H1 (cell line): ENCODE data around the gene RPL7A. TPM values are rescaled to one million over a fixed set of nuclear protein-coding genes. Genes with fewer than 3 reads are reported as not detected.

Experiments used
- RBBP5 ChIP-seq: IDR thresholded peaks from 2 replicates; pipeline ENCODE4 v1.7.1; 2012; ENCODE audit warnings: low read depth, mild to moderate bottlenecking, inconsistent platforms, low read length, moderate library complexity, borderline replicate concordance
- SP1 ChIP-seq: IDR thresholded peaks from 2 replicates; pipeline ENCODE4 v1.6.1; 2011; ENCODE audit warnings: low read depth, low read length
- SP2 ChIP-seq: IDR thresholded peaks from 2 replicates; pipeline ENCODE4 v1.6.1; 2012; ENCODE audit warnings: mild to moderate bottlenecking, low read length, inconsistent platforms
- TBP ChIP-seq: IDR thresholded peaks from 2 replicates; pipeline ENCODE4 v1.6.1; 2011; ENCODE audit warnings: low read depth, low read length, improper control_type of control experiment
- ZNF274 ChIP-seq: IDR thresholded peaks from 2 replicates; pipeline ENCODE4 v1.7.0; 2012; ENCODE audit warnings: low read length, borderline replicate concordance; ENCODE audit errors: extremely low read depth
- polyA plus RNA-seq, 7 experiments: library from polyadenylated mRNA; depleted of rRNA in 3 of 7; stranded (reverse) in 5 of 7; unstranded in 2 of 7; fragments of >200 nt in 5 of 7; fragments of 200-250 nt in 2 of 7; gene quantifications; 1 replicate in 5 of 7; 2 replicates in 1 of 7; 4 replicates in 1 of 7; pipeline versions ENCODE4 v1.2.1 to v1.2.3, GENCODE V29; 2011 to 2013; ENCODE audit warnings: missing spikeins in 2 of 7, mixed read lengths in 2 of 7
- total RNA-seq: library from RNA; stranded (reverse); fragmentation: NEBNext Ultra II Directional; extraction: Animal tissue kit (Norgen Biotek cat#: 25700); gene quantifications from 2 replicates; pipeline ENCODE4 v1.2.1, GENCODE V29; 2021
- TF ChIP-seq, protein P1 (sequence below): fragments of 300-600 bp; sonication (generic); IDR thresholded peaks from 2 replicates; pipeline ENCODE4 v1.7.1; 2012; ENCODE audit warnings: low read length, moderate library complexity, mild to moderate bottlenecking, inconsistent platforms; ENCODE audit not compliant: insufficient replicate concordance
- TF ChIP-seq, protein P2 (sequence below): IDR thresholded peaks from 2 replicates; pipeline ENCODE4 v1.6.1; 2012; ENCODE audit warnings: inconsistent platforms
- TF ChIP-seq, protein P3 (sequence below): IDR thresholded peaks from 2 replicates; pipeline ENCODE4 v1.6.1; 2012; ENCODE audit warnings: inconsistent platforms

Gene RPL7A
- total and polyA plus RNA-seq, 2 of the 8 experiments (the other 6 are each of a cell fraction or from before 2014, with no cell fraction given) = 2,578 to 2,783 TPM

DNA sequence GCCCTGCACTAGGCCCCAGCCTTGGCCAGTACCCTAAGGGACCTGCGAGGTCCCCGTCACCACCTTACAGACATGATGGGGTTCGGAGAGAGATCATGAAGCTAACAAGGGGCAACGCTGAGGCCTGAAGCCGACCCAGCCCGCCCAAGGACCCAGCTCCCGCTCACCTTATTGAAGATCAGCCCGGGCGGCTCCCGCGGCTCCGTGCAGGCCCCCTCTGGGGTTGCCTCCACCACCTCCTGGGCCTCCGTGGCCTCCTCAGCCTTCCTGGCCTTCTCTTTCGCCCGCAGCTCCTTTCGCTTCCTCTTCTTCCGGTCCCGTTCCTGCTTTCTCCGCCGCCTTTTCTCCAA lies 15.7 kb upstream of the RPL7A start (continued):
- TF ChIP-seq, protein P1, sequence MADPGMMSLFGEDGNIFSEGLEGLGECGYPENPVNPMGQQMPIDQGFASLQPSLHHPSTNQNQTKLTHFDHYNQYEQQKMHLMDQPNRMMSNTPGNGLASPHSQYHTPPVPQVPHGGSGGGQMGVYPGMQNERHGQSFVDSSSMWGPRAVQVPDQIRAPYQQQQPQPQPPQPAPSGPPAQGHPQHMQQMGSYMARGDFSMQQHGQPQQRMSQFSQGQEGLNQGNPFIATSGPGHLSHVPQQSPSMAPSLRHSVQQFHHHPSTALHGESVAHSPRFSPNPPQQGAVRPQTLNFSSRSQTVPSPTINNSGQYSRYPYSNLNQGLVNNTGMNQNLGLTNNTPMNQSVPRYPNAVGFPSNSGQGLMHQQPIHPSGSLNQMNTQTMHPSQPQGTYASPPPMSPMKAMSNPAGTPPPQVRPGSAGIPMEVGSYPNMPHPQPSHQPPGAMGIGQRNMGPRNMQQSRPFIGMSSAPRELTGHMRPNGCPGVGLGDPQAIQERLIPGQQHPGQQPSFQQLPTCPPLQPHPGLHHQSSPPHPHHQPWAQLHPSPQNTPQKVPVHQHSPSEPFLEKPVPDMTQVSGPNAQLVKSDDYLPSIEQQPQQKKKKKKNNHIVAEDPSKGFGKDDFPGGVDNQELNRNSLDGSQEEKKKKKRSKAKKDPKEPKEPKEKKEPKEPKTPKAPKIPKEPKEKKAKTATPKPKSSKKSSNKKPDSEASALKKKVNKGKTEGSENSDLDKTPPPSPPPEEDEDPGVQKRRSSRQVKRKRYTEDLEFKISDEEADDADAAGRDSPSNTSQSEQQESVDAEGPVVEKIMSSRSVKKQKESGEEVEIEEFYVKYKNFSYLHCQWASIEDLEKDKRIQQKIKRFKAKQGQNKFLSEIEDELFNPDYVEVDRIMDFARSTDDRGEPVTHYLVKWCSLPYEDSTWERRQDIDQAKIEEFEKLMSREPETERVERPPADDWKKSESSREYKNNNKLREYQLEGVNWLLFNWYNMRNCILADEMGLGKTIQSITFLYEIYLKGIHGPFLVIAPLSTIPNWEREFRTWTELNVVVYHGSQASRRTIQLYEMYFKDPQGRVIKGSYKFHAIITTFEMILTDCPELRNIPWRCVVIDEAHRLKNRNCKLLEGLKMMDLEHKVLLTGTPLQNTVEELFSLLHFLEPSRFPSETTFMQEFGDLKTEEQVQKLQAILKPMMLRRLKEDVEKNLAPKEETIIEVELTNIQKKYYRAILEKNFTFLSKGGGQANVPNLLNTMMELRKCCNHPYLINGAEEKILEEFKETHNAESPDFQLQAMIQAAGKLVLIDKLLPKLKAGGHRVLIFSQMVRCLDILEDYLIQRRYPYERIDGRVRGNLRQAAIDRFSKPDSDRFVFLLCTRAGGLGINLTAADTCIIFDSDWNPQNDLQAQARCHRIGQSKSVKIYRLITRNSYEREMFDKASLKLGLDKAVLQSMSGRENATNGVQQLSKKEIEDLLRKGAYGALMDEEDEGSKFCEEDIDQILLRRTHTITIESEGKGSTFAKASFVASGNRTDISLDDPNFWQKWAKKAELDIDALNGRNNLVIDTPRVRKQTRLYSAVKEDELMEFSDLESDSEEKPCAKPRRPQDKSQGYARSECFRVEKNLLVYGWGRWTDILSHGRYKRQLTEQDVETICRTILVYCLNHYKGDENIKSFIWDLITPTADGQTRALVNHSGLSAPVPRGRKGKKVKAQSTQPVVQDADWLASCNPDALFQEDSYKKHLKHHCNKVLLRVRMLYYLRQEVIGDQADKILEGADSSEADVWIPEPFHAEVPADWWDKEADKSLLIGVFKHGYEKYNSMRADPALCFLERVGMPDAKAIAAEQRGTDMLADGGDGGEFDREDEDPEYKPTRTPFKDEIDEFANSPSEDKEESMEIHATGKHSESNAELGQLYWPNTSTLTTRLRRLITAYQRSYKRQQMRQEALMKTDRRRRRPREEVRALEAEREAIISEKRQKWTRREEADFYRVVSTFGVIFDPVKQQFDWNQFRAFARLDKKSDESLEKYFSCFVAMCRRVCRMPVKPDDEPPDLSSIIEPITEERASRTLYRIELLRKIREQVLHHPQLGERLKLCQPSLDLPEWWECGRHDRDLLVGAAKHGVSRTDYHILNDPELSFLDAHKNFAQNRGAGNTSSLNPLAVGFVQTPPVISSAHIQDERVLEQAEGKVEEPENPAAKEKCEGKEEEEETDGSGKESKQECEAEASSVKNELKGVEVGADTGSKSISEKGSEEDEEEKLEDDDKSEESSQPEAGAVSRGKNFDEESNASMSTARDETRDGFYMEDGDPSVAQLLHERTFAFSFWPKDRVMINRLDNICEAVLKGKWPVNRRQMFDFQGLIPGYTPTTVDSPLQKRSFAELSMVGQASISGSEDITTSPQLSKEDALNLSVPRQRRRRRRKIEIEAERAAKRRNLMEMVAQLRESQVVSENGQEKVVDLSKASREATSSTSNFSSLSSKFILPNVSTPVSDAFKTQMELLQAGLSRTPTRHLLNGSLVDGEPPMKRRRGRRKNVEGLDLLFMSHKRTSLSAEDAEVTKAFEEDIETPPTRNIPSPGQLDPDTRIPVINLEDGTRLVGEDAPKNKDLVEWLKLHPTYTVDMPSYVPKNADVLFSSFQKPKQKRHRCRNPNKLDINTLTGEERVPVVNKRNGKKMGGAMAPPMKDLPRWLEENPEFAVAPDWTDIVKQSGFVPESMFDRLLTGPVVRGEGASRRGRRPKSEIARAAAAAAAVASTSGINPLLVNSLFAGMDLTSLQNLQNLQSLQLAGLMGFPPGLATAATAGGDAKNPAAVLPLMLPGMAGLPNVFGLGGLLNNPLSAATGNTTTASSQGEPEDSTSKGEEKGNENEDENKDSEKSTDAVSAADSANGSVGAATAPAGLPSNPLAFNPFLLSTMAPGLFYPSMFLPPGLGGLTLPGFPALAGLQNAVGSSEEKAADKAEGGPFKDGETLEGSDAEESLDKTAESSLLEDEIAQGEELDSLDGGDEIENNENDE = no peak
- TF ChIP-seq ZNF274 (no peak), SP1 (no peak), SP2 (no peak), TBP (no peak), RBBP5 (no peak)
- TF ChIP-seq, protein P2, sequence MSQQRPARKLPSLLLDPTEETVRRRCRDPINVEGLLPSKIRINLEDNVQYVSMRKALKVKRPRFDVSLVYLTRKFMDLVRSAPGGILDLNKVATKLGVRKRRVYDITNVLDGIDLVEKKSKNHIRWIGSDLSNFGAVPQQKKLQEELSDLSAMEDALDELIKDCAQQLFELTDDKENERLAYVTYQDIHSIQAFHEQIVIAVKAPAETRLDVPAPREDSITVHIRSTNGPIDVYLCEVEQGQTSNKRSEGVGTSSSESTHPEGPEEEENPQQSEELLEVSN = no peak
- TF ChIP-seq, protein P3, sequence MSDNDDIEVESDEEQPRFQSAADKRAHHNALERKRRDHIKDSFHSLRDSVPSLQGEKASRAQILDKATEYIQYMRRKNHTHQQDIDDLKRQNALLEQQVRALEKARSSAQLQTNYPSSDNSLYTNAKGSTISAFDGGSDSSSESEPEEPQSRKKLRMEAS = no peak
